GM10248 (cell line): Measurements from ENCODE around the gene DUSP11.

Source experiments
- CTCF ChIA-PET: fragments of 300-600 bp; sonication (Branson Sonifier 250); formaldehyde crosslinking; extraction: SDS; loops from one replicate; lab custom pipeline; 2021; ENCODE audit warnings: antibody characterized with exemption; lab: Yijun Ruan, JAX
- POLR2A ChIA-PET: fragments of 350-650 bp; sonication (Branson Sonifier 250); formaldehyde crosslinking; extraction: SDS; loops from one replicate; lab custom pipeline; 2020; ENCODE audit warnings: antibody characterized with exemption; lab: Yijun Ruan, JAX
- DNase-seq: peaks from one replicate; pipeline ENCODE4 v3.0.0; 2012; ENCODE audit errors: extremely low spot score
- CTCF ChIP-seq: IDR thresholded peaks from 2 replicates; pipeline ENCODE4 v1.5.1; 2012; ENCODE audit warnings: mild to moderate bottlenecking, low read depth; ENCODE audit errors: extremely low read depth, missing control alignments, control extremely low read depth

DUSP11 gene

GRCh38 chr2:73825408-73825807 lies 45.5 kb upstream of the DUSP11 start:
- DNase-seq, result no peak
- POLR2A ChIA-PET, result no interaction called here
- CTCF ChIA-PET, result interaction anchor here (0.9 to 8.6 kb wide), 13 partner anchors 12 to 615 kb away, joined by 3 to 177 read pairs (median 6); partner anchors contain the start of gene BOLA3
- no peak for TF ChIP-seq CTCF

GRCh38 chr2:73823916-73824523 lies 44.1 kb upstream of the DUSP11 start:
- DNase-seq, result peak; percentile 47
- TF ChIP-seq CTCF, result peak; percentile 64
- CTCF ChIA-PET, result interaction anchor here (0.7 to 8.6 kb wide), 60 partner anchors 8 to 765 kb away, joined by 3 to 177 read pairs (median 4); partner anchors contain the start of genes BOLA3 and MOB1A
- POLR2A ChIA-PET, result interaction anchor here (0.6 kb wide), 1 partner anchor 327 kb away, joined by 3 read pairs; no protein-coding TSS in a partner anchor

GRCh38 chr2:73823416-73823815 lies 43.5 kb upstream of the DUSP11 start:
- no peak for TF ChIP-seq CTCF
- no peak for DNase-seq
- CTCF ChIA-PET, result interaction anchor here (0.9 to 8.6 kb wide), 47 partner anchors 7 to 766 kb away, joined by 3 to 177 read pairs (median 4); partner anchors contain the start of genes BOLA3 and MOB1A
- POLR2A ChIA-PET, result interaction anchor here (0.6 kb wide), 2 partner anchors 328 to 658 kb away, joined by 3 read pairs; no protein-coding TSS in a partner anchor

- TF ChIP-seq CTCF, result no peak
- POLR2A ChIA-PET, result interaction anchor here (0.6 kb wide), 1 partner anchor 658 kb away, joined by 3 read pairs; no protein-coding TSS in a partner anchor
- CTCF ChIA-PET, result interaction anchor here (0.9 to 8.6 kb wide), 16 partner anchors 10 to 652 kb away, joined by 3 to 177 read pairs (median 6); partner anchors contain the start of genes BOLA3 and MOB1A
- DNase-seq, result no peak
Observed at GRCh38 chr2:73822991-73823390, 43.1 kb upstream of the DUSP11 start.

- no peak for TF ChIP-seq CTCF
- ChIA-PET CTCF (interaction anchor here (0.7 to 8.6 kb wide), 18 partner anchors 9 to 653 kb away, joined by 3 to 177 read pairs (median 4); partner anchors contain the start of genes BOLA3 and MOB1A), POLR2A (no interaction called here)
- no peak for DNase-seq
Observed at GRCh38 chr2:73822276-73822675, 42.4 kb upstream of the DUSP11 start.

- no peak for TF ChIP-seq CTCF
- POLR2A ChIA-PET, result no interaction called here
- no peak for DNase-seq
- CTCF ChIA-PET, result interaction anchor here (0.7 to 8.6 kb wide), 10 partner anchors 10 to 514 kb away, joined by 3 to 177 read pairs (median 4); partner anchors contain the start of genes BOLA3 and MOB1A
Observed at GRCh38 chr2:73821669-73822068, 41.8 kb upstream of the DUSP11 start.
